ENCODE measurements around the gene SPTSSB.

The SPTSSB gene

DNA sequence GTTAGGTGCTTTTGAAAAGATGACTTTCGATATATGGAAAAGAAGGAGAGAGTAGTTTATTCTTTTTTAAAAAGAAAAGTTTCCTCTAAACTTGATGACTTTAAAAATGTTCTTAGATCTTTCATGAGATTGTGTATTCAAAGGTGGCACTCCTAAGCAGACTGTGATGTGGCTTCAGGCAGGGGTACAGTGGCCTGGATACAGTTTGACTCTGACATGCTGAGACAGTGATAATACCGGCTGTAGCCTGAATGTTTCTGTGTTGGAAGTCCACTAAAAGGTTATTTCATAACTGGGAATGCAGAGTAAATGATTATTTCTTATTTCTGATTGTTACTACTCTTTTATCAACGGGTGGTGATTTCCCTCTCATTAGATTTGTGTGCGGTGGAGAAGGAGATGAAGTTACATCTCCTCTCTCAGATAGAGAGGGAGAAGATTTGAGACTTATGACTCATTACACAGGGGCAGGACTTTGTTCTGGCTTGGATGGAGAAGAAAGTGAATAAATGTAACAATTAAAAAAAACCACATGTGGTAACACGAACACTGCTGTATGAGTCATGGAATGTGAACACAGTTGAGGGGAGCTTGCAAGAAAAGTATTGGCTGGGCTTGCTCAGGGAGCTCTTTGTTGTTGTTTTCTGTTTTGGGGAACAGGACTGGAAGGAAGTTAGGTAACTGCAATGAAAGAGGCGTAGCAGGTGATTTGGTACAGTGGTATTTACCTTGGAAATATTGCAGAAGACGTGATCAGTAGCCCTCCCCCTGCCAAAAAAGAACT lies 21.6 kb downstream of the SPTSSB start:
- TF ChIP-seq, protein P1, sequence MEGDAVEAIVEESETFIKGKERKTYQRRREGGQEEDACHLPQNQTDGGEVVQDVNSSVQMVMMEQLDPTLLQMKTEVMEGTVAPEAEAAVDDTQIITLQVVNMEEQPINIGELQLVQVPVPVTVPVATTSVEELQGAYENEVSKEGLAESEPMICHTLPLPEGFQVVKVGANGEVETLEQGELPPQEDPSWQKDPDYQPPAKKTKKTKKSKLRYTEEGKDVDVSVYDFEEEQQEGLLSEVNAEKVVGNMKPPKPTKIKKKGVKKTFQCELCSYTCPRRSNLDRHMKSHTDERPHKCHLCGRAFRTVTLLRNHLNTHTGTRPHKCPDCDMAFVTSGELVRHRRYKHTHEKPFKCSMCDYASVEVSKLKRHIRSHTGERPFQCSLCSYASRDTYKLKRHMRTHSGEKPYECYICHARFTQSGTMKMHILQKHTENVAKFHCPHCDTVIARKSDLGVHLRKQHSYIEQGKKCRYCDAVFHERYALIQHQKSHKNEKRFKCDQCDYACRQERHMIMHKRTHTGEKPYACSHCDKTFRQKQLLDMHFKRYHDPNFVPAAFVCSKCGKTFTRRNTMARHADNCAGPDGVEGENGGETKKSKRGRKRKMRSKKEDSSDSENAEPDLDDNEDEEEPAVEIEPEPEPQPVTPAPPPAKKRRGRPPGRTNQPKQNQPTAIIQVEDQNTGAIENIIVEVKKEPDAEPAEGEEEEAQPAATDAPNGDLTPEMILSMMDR (IDR thresholded peaks at IDR 0.05; ENCODE audit: low read depth, low read length): no peak
- no peak for DNase-seq
- no peak overlapping the region for H3K4me3 ChIP-seq (ENCODE audit: low read depth, low read length)

DNA sequence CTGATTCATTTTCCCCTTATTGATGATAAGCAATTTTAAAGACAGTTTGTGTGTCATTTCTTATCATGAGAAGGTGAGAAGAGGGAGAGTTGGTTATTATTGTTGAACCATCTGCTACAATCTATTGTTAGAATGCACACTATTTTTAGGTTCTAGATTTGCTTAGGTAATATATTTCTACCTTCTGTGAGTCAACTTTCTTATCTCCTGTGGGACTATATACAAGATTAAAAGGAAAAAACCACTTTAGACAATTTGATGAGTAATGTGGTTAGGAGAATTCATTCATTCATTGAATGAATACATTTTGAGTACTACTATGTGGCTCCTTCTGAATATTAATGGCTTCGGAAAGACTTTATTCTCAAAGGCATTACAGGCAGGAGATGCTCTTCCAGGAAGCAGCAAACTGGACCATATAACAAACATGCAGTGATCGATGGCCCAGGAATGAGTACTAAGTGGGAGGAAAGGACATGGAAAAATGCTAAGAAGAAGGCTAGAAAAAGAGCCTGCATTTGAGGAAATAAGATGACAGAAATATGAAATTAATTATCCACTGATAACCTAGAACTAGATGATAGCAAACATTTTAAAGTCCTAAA lies 22.4 kb downstream of the SPTSSB start:
- no peaks in the 10 kb centered on the region for H3K36me3 ChIP-seq
- no peaks in the 10 kb centered on the region for H3K4me1 ChIP-seq
- no peaks in the 10 kb centered on the region for H3K9me3 ChIP-seq
- no peaks in the 10 kb centered on the region for H3K27me3 ChIP-seq
- DNase-seq: no peak
- TF ChIP-seq, protein P1 (IDR thresholded peaks at IDR 0.05; ENCODE audit: low read depth, low read length): no peak
- H3K4me3 ChIP-seq (ENCODE audit: low read depth, low read length): no peak overlapping the region

More for the DNA sequence above, 21.6 kb downstream of the SPTSSB start:
- Histone ChIP-seq H3K9me3 (no peaks in the 10 kb centered on the region), H3K36me3 (no peaks in the 10 kb centered on the region), H3K4me1 (no peaks in the 10 kb centered on the region), H3K27me3 (no peaks in the 10 kb centered on the region)

DNA sequence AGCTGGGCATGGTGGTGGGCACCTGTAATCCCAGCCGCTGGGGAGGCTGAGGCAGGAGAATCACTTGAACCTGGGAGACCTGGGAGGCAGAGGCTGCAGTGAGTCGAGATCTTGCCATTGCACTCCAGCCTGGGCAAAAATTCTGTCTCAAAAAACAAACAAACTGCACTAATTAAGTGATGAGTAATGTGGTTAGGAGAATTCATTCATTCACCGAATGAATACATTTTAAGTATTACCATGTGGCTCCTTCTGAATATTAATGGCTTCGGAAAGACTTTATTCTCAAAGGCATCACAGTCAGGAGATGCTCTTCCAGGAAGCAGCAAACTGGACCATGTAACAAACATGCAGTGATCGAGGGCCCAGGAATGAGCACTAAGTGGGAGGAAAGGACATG lies 23.6 kb downstream of the SPTSSB start:
- TF ChIP-seq, protein P1 (IDR thresholded peaks at IDR 0.05; ENCODE audit: low read depth, low read length): no peak
- Histone ChIP-seq H3K27me3 (no peaks in the 10 kb centered on the region), H3K4me1 (no peaks in the 10 kb centered on the region), H3K36me3 (no peaks in the 10 kb centered on the region), H3K4me3 (ENCODE audit: low read depth, low read length) (no peak overlapping the region), H3K9me3 (no peaks in the 10 kb centered on the region)
- no peak for DNase-seq

DNA sequence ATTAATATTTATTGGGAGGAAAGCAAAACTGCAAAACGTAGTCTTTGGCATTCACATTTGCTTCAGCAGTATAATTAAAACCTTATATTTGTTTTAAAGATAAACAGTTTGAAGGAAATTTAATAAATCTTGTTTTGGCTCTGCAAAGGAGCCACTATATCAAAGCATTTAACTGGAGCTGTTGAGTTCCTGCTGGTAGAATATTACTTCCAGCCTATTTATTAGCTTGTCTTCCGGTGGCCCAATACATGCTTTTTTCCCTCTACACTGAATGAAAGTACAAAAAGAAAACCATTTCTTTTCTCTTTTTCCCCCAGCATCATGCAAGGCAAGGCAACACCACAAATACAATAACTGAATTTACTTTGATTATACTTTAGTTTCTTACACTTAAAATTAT lies 26.3 kb downstream of the SPTSSB start:
- H3K4me3 ChIP-seq (ENCODE audit: low read depth, low read length): no peak overlapping the region
- H3K9me3 ChIP-seq: no peaks in the 10 kb centered on the region
- H3K4me1 ChIP-seq: no peaks in the 10 kb centered on the region
- TF ChIP-seq, protein P1 (IDR thresholded peaks at IDR 0.05; ENCODE audit: low read depth, low read length): no peak
- no peaks in the 10 kb centered on the region for H3K27me3 ChIP-seq
- no peak for DNase-seq
- no peaks in the 10 kb centered on the region for H3K36me3 ChIP-seq

DNA sequence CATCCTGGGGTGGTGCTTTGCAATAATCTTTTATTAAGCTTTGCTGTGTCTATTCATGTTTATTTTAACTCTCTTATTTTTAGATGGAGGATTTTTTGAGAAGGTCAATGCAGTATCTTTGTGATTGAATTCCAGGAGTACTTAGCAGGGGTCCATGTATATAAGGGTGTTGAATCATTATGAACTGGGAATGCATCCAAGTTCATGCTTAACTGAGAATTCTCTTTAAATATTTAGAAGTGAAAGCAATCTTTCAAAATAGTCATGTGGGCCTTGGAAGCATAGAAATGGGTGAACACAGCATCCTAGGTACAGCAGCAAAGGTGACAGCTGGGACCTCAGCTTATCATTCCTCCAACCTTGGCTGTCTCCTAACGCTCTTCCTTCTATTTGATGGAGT lies 27.3 kb downstream of the SPTSSB start:
- no peaks in the 10 kb centered on the region for H3K27me3 ChIP-seq
- H3K36me3 ChIP-seq: no peaks in the 10 kb centered on the region
- DNase-seq: no peak
- TF ChIP-seq, protein P1 (IDR thresholded peaks at IDR 0.05; ENCODE audit: low read depth, low read length): no peak
- H3K4me3 ChIP-seq (ENCODE audit: low read depth, low read length): no peak overlapping the region
- no peaks in the 10 kb centered on the region for H3K4me1 ChIP-seq
- H3K9me3 ChIP-seq: no peaks in the 10 kb centered on the region

DNA sequence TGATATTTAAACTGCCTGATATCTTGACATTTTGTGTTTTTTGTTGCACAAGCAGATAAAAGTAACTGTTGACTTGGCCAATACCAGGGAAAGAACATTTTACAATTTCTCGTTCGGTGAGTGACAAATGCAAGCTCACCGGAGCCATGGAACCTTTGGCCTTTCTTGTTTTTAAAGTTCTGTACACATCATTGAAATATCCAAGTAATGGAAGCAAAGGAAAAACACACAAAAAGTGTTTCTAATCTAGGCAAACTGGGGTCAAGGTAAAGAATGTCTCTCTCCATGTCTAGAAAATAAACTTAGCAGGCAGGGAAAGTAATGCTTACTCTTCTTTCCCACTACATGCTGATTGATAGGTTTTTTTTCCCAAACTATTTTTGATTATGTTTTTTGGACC lies 27.8 kb downstream of the SPTSSB start:
- H3K9me3 ChIP-seq: no peaks in the 10 kb centered on the region
- H3K27me3 ChIP-seq: no peaks in the 10 kb centered on the region
- no peak for DNase-seq
- TF ChIP-seq, protein P1 (IDR thresholded peaks at IDR 0.05; ENCODE audit: low read depth, low read length): no peak
- H3K4me1 ChIP-seq: no peaks in the 10 kb centered on the region
- H3K36me3 ChIP-seq: no peaks in the 10 kb centered on the region
- H3K4me3 ChIP-seq (ENCODE audit: low read depth, low read length): no peak overlapping the region
